GDM1 (cell line): Measurements from ENCODE around the gene PIK3CD.
"Not testable (repeated sequence)": the region's sequence is repeated elsewhere in the genome, so short reads cannot be mapped to it uniquely, and the experiment has no call there.

Experiments used
- DNase-seq: peaks from one replicate; lab custom pipeline; 2025; lab: John Stamatoyannopoulos, UW

Gene PIK3CD

GRCh38 chr1:9736241-9736640 is 84.7 kb downstream of the PIK3CD start:
- no peak for DNase-seq

GRCh38 chr1:9737057-9737456 is 85.5 kb downstream of the PIK3CD start:
- DNase-seq = no peak

- no peak for DNase-seq
Measured at GRCh38 chr1:9737671-9738070, 86.1 kb downstream of the PIK3CD start.

- no peak for DNase-seq
Measured at GRCh38 chr1:9744106-9744799, 92.7 kb downstream of the PIK3CD start.

- no peak for DNase-seq
Measured at GRCh38 chr1:9746211-9746610, 94.7 kb downstream of the PIK3CD start.

- DNase-seq = no peak
Measured at GRCh38 chr1:9746651-9747050, 95.1 kb downstream of the PIK3CD start.

GRCh38 chr1:9748391-9748790 is 96.9 kb downstream of the PIK3CD start:
- DNase-seq = not testable (repeated sequence)

- no peak for DNase-seq
Measured at GRCh38 chr1:9749361-9749760, 97.8 kb downstream of the PIK3CD start.

GRCh38 chr1:9751971-9752370 is 100.4 kb downstream of the PIK3CD start:
- DNase-seq = no peak

- DNase-seq = no peak
Measured at GRCh38 chr1:9753121-9753531, 101.6 kb downstream of the PIK3CD start.

GRCh38 chr1:9755441-9755995 is 104.0 kb downstream of the PIK3CD start:
- no peak for DNase-seq

GRCh38 chr1:9758559-9759121 is 107.1 kb downstream of the PIK3CD start:
- no peak for DNase-seq

GRCh38 chr1:9759939-9760338 is 108.4 kb downstream of the PIK3CD start:
- DNase-seq = no peak

GRCh38 chr1:9760824-9761223 is 109.3 kb downstream of the PIK3CD start:
- DNase-seq = no peak

- DNase-seq = no peak
Measured at GRCh38 chr1:9761855-9762254, 110.3 kb downstream of the PIK3CD start.

GRCh38 chr1:9762446-9762845 is 110.9 kb downstream of the PIK3CD start:
- not testable (repeated sequence) for DNase-seq

- DNase-seq = no peak
Measured at GRCh38 chr1:9763914-9764313, 112.4 kb downstream of the PIK3CD start.

- DNase-seq = no peak
Measured at GRCh38 chr1:9764550-9764949, 113.0 kb downstream of the PIK3CD start.

GRCh38 chr1:9766759-9767442 is 115.4 kb downstream of the PIK3CD start:
- no peak for DNase-seq

GRCh38 chr1:9767964-9768668 is 116.6 kb downstream of the PIK3CD start:
- no peak for DNase-seq

GRCh38 chr1:9768983-9769382 is 117.5 kb downstream of the PIK3CD start:
- no peak for DNase-seq

- DNase-seq = no peak
Measured at GRCh38 chr1:9770298-9770697, 118.8 kb downstream of the PIK3CD start.
